ENCODE measurements around the gene PHF5A.

Gene PHF5A

DNA sequence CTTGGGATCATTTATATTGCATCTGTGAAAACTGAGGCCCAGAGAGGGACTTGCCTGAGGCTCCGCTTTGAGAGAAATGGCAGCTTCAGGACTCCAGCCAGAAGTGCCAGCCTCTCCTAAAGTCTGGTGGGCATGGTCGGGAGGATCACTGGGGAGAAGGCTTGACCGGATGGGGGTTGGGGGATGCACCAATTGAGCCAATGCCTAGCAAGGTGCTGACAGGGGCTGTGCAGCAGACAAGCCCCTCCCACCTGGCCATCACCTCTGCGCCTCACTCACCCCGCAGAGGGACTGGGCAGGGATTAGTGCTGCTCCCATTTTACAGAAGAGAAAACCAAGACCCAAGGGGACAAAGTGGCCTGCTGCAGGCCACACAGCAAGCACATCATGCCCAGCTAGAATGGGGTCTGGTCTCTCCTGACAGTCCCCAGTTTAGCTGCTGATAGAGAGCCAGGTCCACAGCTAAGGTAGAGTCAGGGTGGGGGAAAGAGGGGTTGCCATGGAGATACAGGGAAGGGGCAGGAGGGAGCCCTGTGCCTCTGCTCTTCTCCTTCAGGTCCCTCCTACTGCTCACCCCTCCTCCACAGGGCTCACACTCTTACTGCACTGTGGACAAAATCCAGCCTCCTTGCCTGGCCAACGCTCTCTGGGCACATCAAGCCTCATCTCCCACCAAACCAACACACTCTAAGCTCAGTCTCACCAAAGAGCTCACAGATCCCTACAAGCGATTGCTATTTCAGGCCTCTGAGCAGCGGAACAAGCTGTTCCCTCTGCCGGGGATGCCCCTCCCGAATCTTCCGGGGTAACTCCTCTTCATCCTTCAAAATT, 57.3 kb downstream of the PHF5A start:
- Histone ChIP-seq H3K56ac (ENCODE audit: low read length) (peak overlapping the region; percentile 18), H2BK5ac (ENCODE audit: low read length) (no peak overlapping the region), H2BK120ac (ENCODE audit: low read depth, low read length) (no peak overlapping the region), H3K79me2 (ENCODE audit: control insufficient read depth, insufficient read depth, low read length) (no peaks in the 10 kb centered on the region), H3K4ac (ENCODE audit: low read depth, low read length) (no peak overlapping the region), H3K4me3 (ENCODE audit: low read length) (no peak overlapping the region), H2BK15ac (replicated peaks; ENCODE audit: low read depth) (no peak overlapping the region), H4K8ac (ENCODE audit: low read depth, low read length) (no peak overlapping the region), H4K5ac (ENCODE audit: low read length) (no peak overlapping the region), H3K18ac (ENCODE audit: low read length) (no peak overlapping the region), H3K27ac (ENCODE audit: low read depth, low read length) (no peak overlapping the region), H3K4me1 (ENCODE audit: control insufficient read depth, low read depth, low read length) (peaks cover 4% of the 10 kb centered on the region), H2AK5ac (ENCODE audit: low read length) (no peak overlapping the region), H3K27me3 (ENCODE audit: insufficient read depth, low read length, poor library complexity) (no peaks in the 10 kb centered on the region), H3K9ac (ENCODE audit: low read length) (no peak overlapping the region), H3K4me2 (ENCODE audit: low read length) (no peak overlapping the region), H3K36me3 (ENCODE audit: control insufficient read depth, insufficient read depth, low read length) (no peaks in the 10 kb centered on the region), H3K23ac (ENCODE audit: low read length) (no peak overlapping the region), H3K79me1 (ENCODE audit: low read length) (peaks cover 4% of the 10 kb centered on the region)
- WGBS (ENCODE audit: extremely low coverage, insufficient coverage, low lambda C conversion rate), result no CpG with 5 or more reads among the region's 11 CpGs
- DNase-seq, result peak; percentile 42

DNA sequence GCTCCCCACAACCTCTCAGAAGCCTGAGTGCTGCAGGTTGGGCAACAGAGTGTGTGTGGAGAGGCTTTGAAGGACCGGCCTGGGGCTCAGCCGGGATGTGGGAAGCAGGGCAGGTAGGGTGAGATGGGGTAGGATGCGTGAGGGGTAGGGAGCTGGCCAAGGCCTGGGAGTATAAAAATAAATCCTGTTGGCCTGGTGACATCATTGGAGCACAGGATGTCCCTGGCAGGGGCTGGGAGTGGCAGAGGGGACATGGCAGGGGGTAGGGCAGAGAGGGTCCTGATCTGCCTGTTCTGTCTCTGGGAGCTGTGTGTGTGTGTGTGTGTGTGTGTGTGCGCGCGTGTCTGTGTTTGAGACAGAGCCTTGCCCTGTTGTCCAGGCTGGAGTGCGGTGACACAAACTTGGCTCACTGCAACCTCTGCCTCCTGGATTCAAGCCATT, 58.2 kb downstream of the PHF5A start:
- H2AK5ac ChIP-seq (ENCODE audit: low read length), result no peak overlapping the region
- no peak overlapping the region for H4K8ac ChIP-seq (ENCODE audit: low read depth, low read length)
- H3K4me3 ChIP-seq (ENCODE audit: low read length), result no peak overlapping the region
- no peak overlapping the region for H3K9ac ChIP-seq (ENCODE audit: low read length)
- H2BK120ac ChIP-seq (ENCODE audit: low read depth, low read length), result no peak overlapping the region
- no CpG with 5 or more reads among the region's 7 CpGs for WGBS (ENCODE audit: extremely low coverage, insufficient coverage, low lambda C conversion rate)
- H3K4me2 ChIP-seq (ENCODE audit: low read length), result no peak overlapping the region
- H3K4ac ChIP-seq (ENCODE audit: low read depth, low read length), result no peak overlapping the region
- no peak overlapping the region for H4K5ac ChIP-seq (ENCODE audit: low read length)
- no peak overlapping the region for H3K23ac ChIP-seq (ENCODE audit: low read length)
- no peak for DNase-seq
- H2BK15ac ChIP-seq (replicated peaks; ENCODE audit: low read depth), result no peak overlapping the region
- no peak overlapping the region for H3K18ac ChIP-seq (ENCODE audit: low read length)
- no peak overlapping the region for H3K27ac ChIP-seq (ENCODE audit: low read depth, low read length)
- no peaks in the 10 kb centered on the region for H3K27me3 ChIP-seq (ENCODE audit: insufficient read depth, low read length, poor library complexity)
- no peaks in the 10 kb centered on the region for H3K36me3 ChIP-seq (ENCODE audit: control insufficient read depth, insufficient read depth, low read length)
- H2BK5ac ChIP-seq (ENCODE audit: low read length), result no peak overlapping the region
- peaks cover under 1% of the 10 kb centered on the region for H3K79me1 ChIP-seq (ENCODE audit: low read length)
- H3K56ac ChIP-seq (ENCODE audit: low read length), result no peak overlapping the region
- no peaks in the 10 kb centered on the region for H3K79me2 ChIP-seq (ENCODE audit: control insufficient read depth, insufficient read depth, low read length)
- peaks cover 4% of the 10 kb centered on the region for H3K4me1 ChIP-seq (ENCODE audit: control insufficient read depth, low read depth, low read length)
